ENCODE data around the gene RSPH6A. TPM values are rescaled to one million over a fixed set of nuclear protein-coding genes. Genes with fewer than 3 reads are reported as not detected.

Gene RSPH6A
- total and polyA plus RNA-seq, 10 of the 15 experiments (the other 5 are each of a cell fraction or from before 2014, with no cell fraction given), result 0.03 to 0.41 (median 0.22) TPM; not detected in 4

GRCh38 chr19:45825917-45826893, 11.1 kb upstream of the RSPH6A start:
- POLR2A ChIA-PET, result no interaction called here
- H3K4me3 ChIP-seq, result no peak overlapping the region
- no peak overlapping the region for H3K27ac ChIP-seq (ENCODE audit: control insufficient read depth, insufficient read depth)
- H3K9me3 ChIP-seq (replicated peaks; ENCODE audit: control insufficient read depth, insufficient read depth, low read length), result no peaks in the 10 kb centered on the region
- H3K36me3 ChIP-seq (ENCODE audit: control insufficient read depth in 2 of 2, insufficient read depth in 2 of 2, low read length in 1 of 2), result peaks cover 23 to 57% of the 10 kb centered on the region in 2 experiments
- FAIRE-seq (no peak), DNase-seq (ENCODE audit: low read depth, low spot score) (no peak), ATAC-seq (no peak)
- no peaks in the 10 kb centered on the region for H3K79me2 ChIP-seq (ENCODE audit: control insufficient read depth, insufficient read depth, low read length)
- H3K4me1 ChIP-seq (ENCODE audit: control insufficient read depth, insufficient read depth, low read length), result no peaks in the 10 kb centered on the region; the same call in 1 of the 2 replicates
- CTCF ChIA-PET, result interaction anchor here (0.8 kb wide), 1 partner anchor 10 kb away, joined by 3 read pairs; no protein-coding TSS in a partner anchor
- RAD21 ChIA-PET (ENCODE audit: unreplicated experiment), result no interaction called here
- TF ChIP-seq, protein P1, sequence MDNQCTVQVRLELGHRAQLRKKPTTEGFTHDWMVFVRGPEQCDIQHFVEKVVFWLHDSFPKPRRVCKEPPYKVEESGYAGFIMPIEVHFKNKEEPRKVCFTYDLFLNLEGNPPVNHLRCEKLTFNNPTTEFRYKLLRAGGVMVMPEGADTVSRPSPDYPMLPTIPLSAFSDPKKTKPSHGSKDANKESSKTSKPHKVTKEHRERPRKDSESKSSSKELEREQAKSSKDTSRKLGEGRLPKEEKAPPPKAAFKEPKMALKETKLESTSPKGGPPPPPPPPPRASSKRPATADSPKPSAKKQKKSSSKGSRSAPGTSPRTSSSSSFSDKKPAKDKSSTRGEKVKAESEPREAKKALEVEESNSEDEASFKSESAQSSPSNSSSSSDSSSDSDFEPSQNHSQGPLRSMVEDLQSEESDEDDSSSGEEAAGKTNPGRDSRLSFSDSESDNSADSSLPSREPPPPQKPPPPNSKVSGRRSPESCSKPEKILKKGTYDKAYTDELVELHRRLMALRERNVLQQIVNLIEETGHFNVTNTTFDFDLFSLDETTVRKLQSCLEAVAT (IDR thresholded peaks at IDR 0.05), result no peak
- no peak for TF ChIP-seq BRCA1 (IDR thresholded peaks at IDR 0.05; ENCODE audit: low read depth, low read length)
- no peak for TF ChIP-seq ZNF384 (IDR thresholded peaks at IDR 0.05; ENCODE audit: borderline replicate concordance, low read depth, low read length)
- TF ChIP-seq SIX5 (IDR thresholded peaks at IDR 0.05; ENCODE audit: low read depth, low read length, severe bottlenecking), result no peak
- TF ChIP-seq, protein P2, sequence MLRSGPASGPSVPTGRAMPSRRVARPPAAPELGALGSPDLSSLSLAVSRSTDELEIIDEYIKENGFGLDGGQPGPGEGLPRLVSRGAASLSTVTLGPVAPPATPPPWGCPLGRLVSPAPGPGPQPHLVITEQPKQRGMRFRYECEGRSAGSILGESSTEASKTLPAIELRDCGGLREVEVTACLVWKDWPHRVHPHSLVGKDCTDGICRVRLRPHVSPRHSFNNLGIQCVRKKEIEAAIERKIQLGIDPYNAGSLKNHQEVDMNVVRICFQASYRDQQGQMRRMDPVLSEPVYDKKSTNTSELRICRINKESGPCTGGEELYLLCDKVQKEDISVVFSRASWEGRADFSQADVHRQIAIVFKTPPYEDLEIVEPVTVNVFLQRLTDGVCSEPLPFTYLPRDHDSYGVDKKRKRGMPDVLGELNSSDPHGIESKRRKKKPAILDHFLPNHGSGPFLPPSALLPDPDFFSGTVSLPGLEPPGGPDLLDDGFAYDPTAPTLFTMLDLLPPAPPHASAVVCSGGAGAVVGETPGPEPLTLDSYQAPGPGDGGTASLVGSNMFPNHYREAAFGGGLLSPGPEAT (IDR thresholded peaks at IDR 0.05; ENCODE audit: low read depth), result no peak
- TF ChIP-seq RUNX3 (IDR thresholded peaks at IDR 0.05; ENCODE audit: low read length), result no peak
- TF ChIP-seq TAF1 (IDR thresholded peaks at IDR 0.05; ENCODE audit: borderline replicate concordance, low read depth, low read length), result no peak
- TF ChIP-seq EZH2 (IDR thresholded peaks at IDR 0.05; ENCODE audit: borderline replicate concordance, control insufficient read depth, low read depth, low read length), result no peak
- H3K27me3 ChIP-seq (replicated peaks in 1 of 2; ENCODE audit: control insufficient read depth in 2 of 2, insufficient read depth in 2 of 2, low read length in 1 of 2), result no peaks in the 10 kb centered on the region
- no peak overlapping the region for H3K4me2 ChIP-seq (ENCODE audit: control insufficient read depth, insufficient read depth)
- H2AFZ ChIP-seq (ENCODE audit: control insufficient read depth, low read depth, low read length), result no peak overlapping the region
- in situ Hi-C loops (cut with MboI), result no loop called here
- SMC1A ChIA-PET (ENCODE audit: uncharacterized antibody, unreplicated experiment), result no interaction called here
- intact Hi-C loops (cut with micrococcal nuclease; ENCODE audit: unreplicated experiment), result no loop called here
- H3K9ac ChIP-seq (ENCODE audit: control insufficient read depth, insufficient read depth, low read length), result no peak overlapping the region
- no TSS peak for BruUV-seq (replicated peaks)
- no peaks in the 10 kb centered on the region for H4K20me1 ChIP-seq (ENCODE audit: control insufficient read depth, insufficient read depth)
- 90% methylated on average over 21 of the region's 22 CpGs for WGBS (ENCODE audit: insufficient coverage, insufficient replicate concordance, low lambda C conversion rate, missing lambda C conversion rate)
